GM12892 (cell line): Measurements from ENCODE around the gene IRF5.

Source experiments
- POLR2A ChIP-seq: IDR thresholded peaks from 2 replicates; pipeline ENCODE4 v1.6.1; 2011; ENCODE audit warnings: low read depth, low read length, control low read depth
- POLR2AphosphoS5 ChIP-seq: IDR thresholded peaks from 2 replicates; pipeline ENCODE4 v1.6.1; 2011; ENCODE audit warnings: low read depth, low read length, control low read depth
- TAF1 ChIP-seq: IDR thresholded peaks from 2 replicates; pipeline ENCODE4 v1.6.1; 2011; ENCODE audit warnings: low read depth, mild to moderate bottlenecking, control low read depth, low read length, borderline replicate concordance

- TF ChIP-seq POLR2A: no peak
- TF ChIP-seq POLR2AphosphoS5: no peak
- TF ChIP-seq TAF1: no peak
Observed at GRCh38 chr7:128904381-128905197, 33.1 kb upstream of the IRF5 start.
